Psoas muscle (tissue), 8 donors: ENCODE results near the gene ABCG8. TPM values are rescaled to one million over a fixed set of nuclear protein-coding genes. Genes with fewer than 3 reads are reported as not detected.

ENCODE experiments used
- ATAC-seq, 4 donors: fragments of 200-7000 bp; cut with Tn5 transposase; one replicate each; pipeline ENCODE4 v1.9.1; 2020; ENCODE audit warnings: moderate library complexity in 3 of 4, mild to moderate bottlenecking in 2 of 4
- DNase-seq, 2 donors: peaks; one replicate each; pipeline ENCODE4 v3.0.0-alpha.2; 2020
- H3K27ac ChIP-seq: fragments of 200-600 bp; one replicate; pipeline ENCODE4 v1.8.0; 2022
- H3K27me3 ChIP-seq, 3 donors: fragments of 200-600 bp in 1 of 3; one replicate each; pipeline versions ENCODE4 v1.6.1 to v1.8.0; 2013 to 2022; ENCODE audit warnings: low read length in 2 of 3, mild to moderate bottlenecking in 2 of 3, moderate library complexity in 1 of 3; ENCODE audit not compliant: insufficient read depth in 3 of 3
- H3K36me3 ChIP-seq, 2 donors: fragments of 200-600 bp in 1 of 2; one replicate each; pipeline versions ENCODE4 v1.6.1 to v1.8.0; 2013 to 2022; ENCODE audit warnings: low read depth in 1 of 2, mild to moderate bottlenecking in 1 of 2, moderate library complexity in 1 of 2; ENCODE audit not compliant: insufficient read depth in 1 of 2
- H3K4me1 ChIP-seq: fragments of 200-600 bp; one replicate; pipeline ENCODE4 v1.8.0; 2022
- H3K4me3 ChIP-seq: fragments of 200-600 bp; one replicate; pipeline ENCODE4 v1.8.0; 2022; ENCODE audit warnings: mild to moderate bottlenecking
- H3K9me3 ChIP-seq: fragments of 200-600 bp; one replicate; pipeline ENCODE4 v1.8.0; 2022
- CTCF ChIP-seq: fragments of 200-600 bp; IDR thresholded peaks from one replicate; pipeline ENCODE4 v1.8.0; 2022; ENCODE audit warnings: antibody characterized with exemption
- WGBS, 3 donors: extraction: QIAGEN DNeasy Blood & Tissue Kit; methylation state at CpG; one replicate each; pipeline versions ENCODE4 v1.1.6 to v1.1.7; 2013; 5-methylcytosine and 5-hydroxymethylcytosine counted together
- intact Hi-C, 2 donors: fragments of 100-400 bp; cut with DNase I; formaldehyde crosslinking; loops; one replicate each; pipeline versions ENCODE4 v1.11.0 to v1.14.2; 2022
- polyA plus RNA-seq, 3 donors: library from polyadenylated mRNA; stranded (reverse); fragments of 200-250 nt; gene quantifications; one replicate each; pipeline ENCODE4 v1.2.3, GENCODE V29; 2013
- total RNA-seq, 4 donors: library from RNA; stranded (reverse); fragmentation: NEBNext Ultra II Directional in 2 of 4; extraction: Animal tissue kit (Norgen Biotek cat#: 25700) in 2 of 4; gene quantifications; one replicate each; pipeline versions ENCODE4 v1.2.1 to v1.2.4, GENCODE V29; 2021 to 2023
- donor health status: healthy with polysubstance abuse.
- donor health status: DM: no; HTN: no; CAD: no; lungs with moderate emphysema.
- donor health status: Bipolar disorder and iron deficiency.
- donor health status: healthy.
- donor health status: DM: yes; HTN: yes; CAD: no.
- donor health status: DM: no; HTN: no; CAD: no.
- donor health status: DM: no; HTN: no; CAD: no.
- donor health status: DM: yes; HTN: yes; CAD: no.

The ABCG8 gene
- total and polyA plus RNA-seq, 7 donors = 0.05 TPM; not detected in 6

DNA sequence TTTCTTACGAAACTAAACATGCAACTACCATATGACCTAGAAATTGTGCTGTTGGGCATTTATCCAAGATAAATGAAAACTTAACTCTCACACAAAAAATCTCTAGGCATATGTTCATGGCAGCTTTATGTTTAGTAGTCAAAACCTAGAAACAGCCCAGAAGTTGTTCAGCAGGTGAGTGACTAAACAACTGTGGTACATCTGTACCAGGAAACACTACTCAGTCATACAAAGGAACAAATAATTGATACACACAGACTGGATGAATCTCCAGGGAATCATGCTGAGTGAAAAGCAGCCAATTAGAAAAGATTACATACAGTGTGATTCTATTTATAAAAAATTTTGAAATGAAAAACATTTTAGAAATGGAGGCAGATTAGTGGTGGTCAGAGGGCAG, 35.7 kb upstream of the ABCG8 start:
- intact Hi-C loops = no loop called here
- Histone ChIP-seq H3K36me3 (peaks cover 0 to 52% of the 10 kb centered on the region in 2 donors), H3K27me3 (no peaks in the 10 kb centered on the region), H3K27ac (no peak overlapping the region), H3K9me3 (no peaks in the 10 kb centered on the region), H3K4me1 (no peaks in the 10 kb centered on the region), H3K4me3 (no peak overlapping the region)
- DNase-seq (no peak), ATAC-seq (no peak)
- TF ChIP-seq CTCF = no peak
- 79 to 94% (median 93%) methylated on average over 1 of the region's 1 CpG for WGBS, 3 donors

DNA sequence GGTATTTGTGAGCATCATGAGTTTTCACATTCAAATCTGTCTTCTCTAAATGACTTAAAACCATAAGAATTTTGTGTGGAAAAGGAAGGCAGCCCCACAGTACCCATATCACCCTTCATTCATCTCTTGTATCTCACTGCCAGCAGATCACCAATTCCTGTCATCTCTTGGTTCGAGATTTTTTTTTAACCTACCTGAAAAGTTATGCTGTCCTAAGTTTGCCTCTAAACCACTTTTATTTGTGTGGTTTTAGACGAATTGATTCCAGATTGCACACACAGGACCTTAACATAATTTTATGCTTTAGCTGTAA, 32.1 kb upstream of the ABCG8 start:
- TF ChIP-seq CTCF = no peak

DNA sequence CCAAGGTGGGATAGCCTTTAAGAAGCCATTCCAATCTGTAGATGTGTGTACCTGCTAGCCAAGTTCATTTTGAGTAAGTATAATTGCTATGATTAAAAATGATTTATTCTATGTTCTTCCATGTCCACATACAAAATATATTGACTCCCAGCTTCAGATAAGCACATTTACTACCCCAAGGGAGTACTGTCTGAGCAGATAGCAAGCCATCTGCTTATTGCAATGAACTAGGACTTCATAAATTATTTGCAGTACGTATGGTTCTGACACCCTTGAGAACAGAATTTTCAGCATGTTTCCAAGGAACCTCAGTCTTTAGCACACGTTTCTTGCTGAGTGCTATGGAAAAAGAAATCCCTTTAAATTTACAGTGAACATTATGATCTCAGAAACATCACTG, 28.3 kb upstream of the ABCG8 start:
- Histone ChIP-seq H3K27ac (no peak overlapping the region), H3K27me3 (no peaks in the 10 kb centered on the region), H3K4me1 (no peaks in the 10 kb centered on the region), H3K9me3 (no peaks in the 10 kb centered on the region), H3K4me3 (no peak overlapping the region), H3K36me3 (peaks cover 0 to 40% of the 10 kb centered on the region in 2 donors)
- TF ChIP-seq CTCF = no peak
- ATAC-seq = no peak
- DNase-seq = no peak
- intact Hi-C loops = no loop called here
- WGBS, 3 donors = 63 to 69% (median 65%) methylated on average over 2 of the region's 2 CpGs

More for the DNA sequence above, 32.1 kb upstream of the ABCG8 start:
- ATAC-seq = no peak
- DNase-seq = no peak
- intact Hi-C loops = no loop called here
- Histone ChIP-seq H3K36me3 (peaks cover 0 to 68% of the 10 kb centered on the region in 2 donors), H3K9me3 (no peaks in the 10 kb centered on the region), H3K4me3 (no peak overlapping the region), H3K27ac (no peak overlapping the region), H3K4me1 (no peaks in the 10 kb centered on the region), H3K27me3 (no peaks in the 10 kb centered on the region)
- 80 to 87% (median 82%) methylated on average over 2 of the region's 2 CpGs for WGBS, 3 donors

DNA sequence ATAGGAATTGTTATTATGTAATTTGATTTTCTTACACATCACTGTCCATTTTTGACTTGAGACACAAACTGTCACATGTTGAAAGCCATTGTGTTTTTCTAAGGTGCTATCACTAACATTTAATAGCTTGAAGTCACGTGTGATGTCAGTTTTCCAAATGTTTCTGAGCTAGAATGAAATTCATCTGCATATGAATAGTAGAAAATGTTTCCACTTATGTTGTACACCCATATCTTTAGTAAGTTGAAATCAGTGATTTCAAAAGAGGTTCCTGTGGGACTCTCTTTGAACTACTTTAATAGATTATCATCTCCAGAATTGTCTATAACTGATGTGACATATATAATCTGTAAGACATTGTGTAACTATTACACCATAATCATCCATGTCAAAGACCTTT, 27.9 kb upstream of the ABCG8 start:
- 71 to 90% (median 80%) methylated on average over 1 of the region's 1 CpG for WGBS, 3 donors
- H3K4me1 ChIP-seq = no peaks in the 10 kb centered on the region
- H3K27ac ChIP-seq = no peak overlapping the region
- DNase-seq = no peak
- no peaks in the 10 kb centered on the region for H3K9me3 ChIP-seq
- ATAC-seq = no peak
- no peak overlapping the region for H3K4me3 ChIP-seq
- intact Hi-C loops = no loop called here
- TF ChIP-seq CTCF = no peak
- H3K27me3 ChIP-seq = no peaks in the 10 kb centered on the region
- H3K36me3 ChIP-seq = peaks cover 0 to 36% of the 10 kb centered on the region in 2 donors

GRCh38 chr2:43812006-43812405, 26.8 kb upstream of the ABCG8 start:
- H3K4me1 ChIP-seq = no peaks in the 10 kb centered on the region
- TF ChIP-seq CTCF = no peak
- DNase-seq (no peak), ATAC-seq (no peak)
- no peak overlapping the region for H3K27ac ChIP-seq
- H3K36me3 ChIP-seq = peaks cover 0 to 25% of the 10 kb centered on the region in 2 donors
- intact Hi-C loops = no loop called here
- WGBS, 3 donors = 65 to 79% (median 72%) methylated on average over 2 of the region's 2 CpGs
- no peak overlapping the region for H3K4me3 ChIP-seq
- no peaks in the 10 kb centered on the region for H3K9me3 ChIP-seq
- no peaks in the 10 kb centered on the region for H3K27me3 ChIP-seq
